GM19452 (cell line): ENCODE data around the gene ERF.
A peak's percentile ranks its signal among the peaks of the same experiment; 100 is the strongest.
"Not testable (repeated sequence)": the region's sequence is repeated elsewhere in the genome, so short reads cannot be mapped to it uniquely, and the experiment has no call there.

Experiments
- ATAC-seq: cut with Tn5 transposase; IDR thresholded peaks from one replicate; pipeline ENCODE4 v1.9.1; 2021; ENCODE audit not compliant: unreplicated experiment

The ERF gene

GRCh38 chr19:42275517-42275916 is 20.6 kb upstream of the ERF start:
- ATAC-seq: no peak

- ATAC-seq: no peak
These were observed 20.2 kb upstream of the ERF start for GRCh38 chr19:42275103-42275502.

GRCh38 chr19:42274065-42274682 is 19.2 kb upstream of the ERF start:
- ATAC-seq: no peak

GRCh38 chr19:42273407-42274064 is 18.6 kb upstream of the ERF start:
- ATAC-seq: no peak

- no peak for ATAC-seq
These were observed 18.1 kb upstream of the ERF start for GRCh38 chr19:42272989-42273406.

GRCh38 chr19:42272535-42272897 is 17.6 kb upstream of the ERF start:
- ATAC-seq: no peak

GRCh38 chr19:42271861-42272534 is 17.1 kb upstream of the ERF start:
- no peak for ATAC-seq

- no peak for ATAC-seq
These were observed 16.1 kb upstream of the ERF start for GRCh38 chr19:42271045-42271419.

GRCh38 chr19:42270346-42271044 is 15.6 kb upstream of the ERF start:
- no peak for ATAC-seq

- ATAC-seq: no peak
These were observed 14.8 kb upstream of the ERF start for GRCh38 chr19:42269478-42270345.

- ATAC-seq: peak; percentile 77
These were observed 14.0 kb upstream of the ERF start, which contains the start of gene CIC for GRCh38 chr19:42268704-42269477. Gene CIC, plus strand, starts transcription at chr19:42269252. Its CDS starts 2,532 bp downstream, at chr19:42271784.

GRCh38 chr19:42268142-42268703 is 13.3 kb upstream of the ERF start:
- peak; percentile 49 for ATAC-seq

- ATAC-seq: no peak
These were observed 12.8 kb upstream of the ERF start for GRCh38 chr19:42267644-42268141.

GRCh38 chr19:42266928-42267603 is 12.1 kb upstream of the ERF start:
- not testable (repeated sequence) for ATAC-seq

GRCh38 chr19:42266105-42266504 is 11.2 kb upstream of the ERF start:
- ATAC-seq: not testable (repeated sequence)

GRCh38 chr19:42261763-42262162 is 6.8 kb upstream of the ERF start:
- ATAC-seq: no peak

GRCh38 chr19:42257842-42258241 is 2.9 kb upstream of the ERF start:
- not testable (repeated sequence) for ATAC-seq

- no peak for ATAC-seq
These were observed 1.1 kb upstream of the ERF start for GRCh38 chr19:42255766-42256745.
